SK-N-DZ (cell line): ENCODE results near the gene ARHGAP5.
"Not testable (repeated sequence)": the region's sequence is repeated elsewhere in the genome, so short reads cannot be mapped to it uniquely, and the experiment has no call there.

Experiments
- DNase-seq: peaks from one replicate; pipeline ENCODE4 v3.0.0-alpha.2; 2015; ENCODE audit warnings: low spot score

ARHGAP5 gene

DNA sequence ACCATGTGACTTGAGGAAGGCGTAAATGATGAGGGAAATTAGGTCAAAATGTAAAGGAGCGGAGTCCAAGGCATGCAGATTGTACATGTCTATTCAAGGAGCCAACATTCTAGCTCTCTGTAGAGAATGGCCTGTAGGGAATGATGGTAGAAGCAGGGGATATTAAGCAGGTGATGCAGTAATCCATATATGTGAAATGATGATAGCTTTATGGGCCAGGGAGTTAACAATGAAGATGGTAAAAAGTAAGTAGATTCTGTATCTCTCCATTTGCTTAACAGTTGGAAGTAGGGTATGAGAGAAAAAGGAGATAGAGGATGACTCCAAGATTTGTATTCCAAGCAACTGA lies 33.4 kb downstream of the ARHGAP5 start:
- no peak for DNase-seq

DNA sequence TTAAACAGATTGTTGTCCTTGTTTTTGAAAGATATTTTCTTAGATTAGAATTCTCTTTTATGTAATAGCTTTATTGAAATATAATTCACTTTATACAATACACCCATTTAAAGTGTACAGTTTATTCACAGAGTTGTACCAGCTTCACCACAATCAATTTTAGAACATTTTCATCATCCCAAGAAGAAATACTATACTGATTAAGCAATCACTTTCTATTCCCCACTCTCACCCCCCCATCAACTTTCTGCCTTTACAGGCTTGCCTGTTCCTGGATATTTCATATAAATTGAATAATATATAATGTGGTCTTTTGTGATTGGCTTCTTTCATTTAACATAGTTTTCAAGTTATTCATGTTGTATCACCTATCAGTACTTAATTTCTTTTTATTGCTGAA lies 44.4 kb downstream of the ARHGAP5 start:
- no peak for DNase-seq

DNA sequence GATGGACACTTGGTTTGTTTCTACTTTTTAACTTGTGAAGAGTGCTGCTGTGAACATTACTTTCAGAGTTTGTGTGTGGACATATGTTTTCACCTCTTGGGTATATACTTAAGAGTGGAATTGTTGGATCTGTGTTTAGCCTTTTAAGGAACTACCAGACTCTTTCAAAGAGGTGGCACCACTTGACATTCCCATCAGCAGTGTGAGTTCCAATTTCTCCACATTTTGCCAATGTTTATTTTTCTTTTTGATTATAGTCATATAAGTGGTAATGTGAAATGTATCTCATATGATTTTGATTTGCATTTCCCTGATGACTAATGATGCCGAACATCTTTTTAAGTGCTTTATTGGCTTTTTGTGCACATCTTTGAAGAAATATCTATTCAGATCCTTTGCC lies 44.8 kb downstream of the ARHGAP5 start:
- DNase-seq: no peak

DNA sequence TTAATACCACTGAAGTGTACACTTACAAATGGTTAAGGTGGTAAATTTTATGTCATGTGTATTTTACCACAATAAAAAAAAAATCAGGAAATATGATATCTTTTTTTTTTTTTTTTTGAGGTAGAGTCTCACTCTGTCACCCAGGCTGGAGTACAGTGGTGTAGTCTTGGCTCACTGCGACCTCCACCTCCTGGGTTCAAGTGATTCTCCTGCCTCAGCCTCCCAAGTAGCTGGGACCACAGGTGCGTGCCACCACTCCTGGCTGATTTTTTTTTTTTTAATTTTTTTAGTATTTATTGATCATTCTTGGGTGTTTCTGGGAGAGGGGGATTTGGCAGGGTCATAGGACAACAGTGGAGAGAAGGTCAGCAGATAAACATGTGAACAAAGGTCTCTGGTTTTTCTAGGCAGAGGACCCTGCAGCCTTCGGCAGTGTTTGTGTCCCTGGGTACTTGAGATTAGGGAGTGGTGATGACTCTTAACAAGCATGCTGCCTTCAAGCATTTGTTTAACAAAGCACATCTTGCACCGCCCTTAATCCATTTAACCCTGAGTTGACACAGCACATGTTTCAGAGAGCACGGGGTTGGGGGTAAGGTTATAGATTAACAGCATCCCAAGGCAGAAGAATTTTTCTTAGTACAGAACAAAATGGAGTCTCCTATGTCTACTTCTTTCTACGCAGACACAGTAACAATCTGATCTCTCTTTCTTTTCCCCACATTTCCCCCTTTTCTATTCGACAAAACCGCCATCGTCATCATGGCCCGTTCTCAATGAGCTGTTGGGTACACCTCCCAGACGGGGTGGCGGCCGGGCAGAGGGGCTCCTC lies 50.0 kb downstream of the ARHGAP5 start:
- DNase-seq: not testable (repeated sequence)

DNA sequence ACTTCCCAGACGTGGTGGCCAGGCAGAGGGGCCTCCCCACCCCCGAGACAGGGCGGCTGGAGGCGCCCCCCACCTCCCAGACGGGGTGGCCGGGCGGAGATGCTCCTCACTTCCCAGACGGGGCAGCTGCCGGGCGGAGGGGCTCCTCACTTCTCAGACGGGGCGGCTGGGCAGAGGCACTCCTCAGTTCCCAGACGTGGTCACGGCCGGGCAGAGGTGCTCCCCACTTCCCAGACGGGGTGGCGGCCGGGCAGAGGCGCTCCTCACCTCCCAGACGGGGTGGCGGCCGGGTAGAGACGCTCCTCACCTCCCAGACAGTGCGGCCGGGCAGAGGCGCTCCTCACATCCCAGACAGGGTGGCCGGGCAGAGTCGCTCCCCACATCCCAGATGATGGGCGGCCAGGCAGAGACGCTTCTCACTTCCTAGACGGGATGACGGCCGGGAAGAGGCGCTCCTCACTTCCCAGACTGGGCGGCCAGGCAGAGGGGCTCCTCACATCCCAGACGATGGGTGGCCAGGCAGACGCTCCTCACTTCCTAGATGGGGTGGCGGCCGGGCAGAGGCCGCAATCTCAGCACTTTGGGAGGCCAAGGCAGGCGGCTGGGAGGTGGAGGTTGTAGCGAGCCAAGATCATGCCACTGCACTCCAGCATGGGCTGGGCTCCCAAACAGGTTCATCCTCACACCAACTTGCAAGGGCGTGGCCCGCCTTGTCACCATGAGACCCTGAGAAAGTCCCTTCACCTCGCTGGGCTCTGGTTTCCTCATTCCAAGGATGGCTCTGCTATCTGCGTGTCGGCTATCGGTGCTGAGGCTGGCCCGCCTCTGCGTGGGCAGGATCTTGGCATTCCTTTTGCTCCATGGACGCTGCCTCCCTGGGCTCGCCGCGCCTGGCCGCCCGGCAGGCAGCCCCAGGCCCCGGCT lies 50.9 kb downstream of the ARHGAP5 start:
- DNase-seq: not testable (repeated sequence)

DNA sequence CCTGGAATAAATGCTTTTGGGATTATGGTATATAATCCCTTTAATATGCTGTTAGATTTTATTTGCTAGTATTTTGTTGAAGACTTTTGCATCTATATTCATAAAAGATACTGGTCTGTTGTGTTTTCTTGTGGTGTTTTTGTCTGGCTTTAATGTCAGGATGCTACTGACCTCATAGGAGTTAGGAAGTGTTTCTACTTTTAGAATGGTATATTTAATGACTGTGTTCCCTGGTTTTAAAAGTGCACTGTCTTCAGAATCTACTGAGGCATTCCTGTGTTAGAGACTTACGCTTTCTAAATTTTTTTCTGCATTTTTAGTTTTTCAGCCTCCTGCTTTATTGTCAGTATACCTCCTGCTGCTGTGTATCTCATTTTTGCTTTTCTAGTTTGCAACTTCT lies 51.6 kb downstream of the ARHGAP5 start:
- DNase-seq: no peak

DNA sequence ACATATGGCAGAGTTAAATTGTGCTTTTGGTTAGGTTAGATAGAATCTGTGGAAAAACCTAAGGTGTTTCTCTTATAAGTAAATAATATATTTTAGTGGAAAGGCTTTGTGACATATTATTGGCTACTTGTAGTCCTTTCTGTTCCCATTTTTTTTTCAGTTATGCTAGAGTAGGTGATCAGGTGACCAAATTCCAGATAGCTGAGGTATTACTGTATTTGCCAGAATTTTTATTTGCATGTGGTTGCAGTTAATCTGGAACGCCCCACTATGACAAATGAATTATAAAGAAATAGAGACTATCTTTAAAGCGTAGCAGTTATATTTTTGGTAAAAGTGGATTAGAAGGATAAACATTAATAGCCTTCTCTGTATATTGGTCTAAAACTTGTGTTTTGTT lies 52.0 kb downstream of the ARHGAP5 start:
- DNase-seq: no peak

DNA sequence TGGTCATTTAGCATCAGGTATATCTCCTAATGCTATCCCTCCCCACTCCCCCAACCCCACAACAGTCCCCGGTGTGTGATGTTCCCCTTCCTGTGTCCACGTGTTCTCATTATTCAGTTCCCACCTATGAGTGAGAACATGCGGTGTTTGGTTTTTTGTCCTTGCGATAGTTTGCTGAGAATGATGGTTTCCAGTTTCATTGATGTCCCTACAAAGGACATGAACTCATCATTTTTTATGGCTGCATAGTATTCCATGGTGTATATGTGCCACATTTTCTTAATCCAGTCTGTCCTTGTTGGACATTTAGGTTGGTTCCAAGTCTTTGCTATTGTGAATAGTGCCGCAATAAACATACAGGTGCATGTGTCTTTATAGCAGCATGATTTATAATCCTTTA lies 54.6 kb downstream of the ARHGAP5 start:
- DNase-seq: not testable (repeated sequence)

DNA sequence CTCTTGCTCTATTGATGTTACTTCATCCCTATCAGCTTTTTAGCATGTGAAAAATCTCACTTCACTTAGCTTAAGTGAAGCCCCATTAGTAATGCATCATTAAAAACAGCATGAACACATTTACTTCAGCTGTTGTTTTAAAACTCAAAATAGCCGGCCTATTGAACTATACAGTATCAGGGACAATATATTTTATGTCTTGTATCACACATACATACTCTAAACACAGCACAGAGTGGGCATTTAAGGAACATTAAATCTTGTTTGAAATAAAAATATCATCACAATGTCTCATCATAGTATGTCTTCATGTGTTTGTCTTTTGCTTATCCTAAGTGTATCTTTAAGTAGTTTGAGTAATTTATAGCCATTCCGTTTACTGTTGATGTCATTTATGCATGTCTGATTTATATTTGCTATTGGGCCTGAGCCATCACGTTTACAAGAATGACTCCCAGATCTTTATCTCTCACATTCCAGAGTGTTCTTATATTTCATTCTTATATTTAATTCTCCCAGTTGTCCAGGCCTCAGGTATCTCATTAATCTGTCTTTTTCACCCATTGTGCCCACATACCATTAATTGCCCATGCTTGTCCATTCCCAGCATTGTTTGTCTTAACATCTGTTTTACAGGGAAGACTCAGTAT lies 57.5 kb downstream of the ARHGAP5 start:
- peak; percentile 3 for DNase-seq

DNA sequence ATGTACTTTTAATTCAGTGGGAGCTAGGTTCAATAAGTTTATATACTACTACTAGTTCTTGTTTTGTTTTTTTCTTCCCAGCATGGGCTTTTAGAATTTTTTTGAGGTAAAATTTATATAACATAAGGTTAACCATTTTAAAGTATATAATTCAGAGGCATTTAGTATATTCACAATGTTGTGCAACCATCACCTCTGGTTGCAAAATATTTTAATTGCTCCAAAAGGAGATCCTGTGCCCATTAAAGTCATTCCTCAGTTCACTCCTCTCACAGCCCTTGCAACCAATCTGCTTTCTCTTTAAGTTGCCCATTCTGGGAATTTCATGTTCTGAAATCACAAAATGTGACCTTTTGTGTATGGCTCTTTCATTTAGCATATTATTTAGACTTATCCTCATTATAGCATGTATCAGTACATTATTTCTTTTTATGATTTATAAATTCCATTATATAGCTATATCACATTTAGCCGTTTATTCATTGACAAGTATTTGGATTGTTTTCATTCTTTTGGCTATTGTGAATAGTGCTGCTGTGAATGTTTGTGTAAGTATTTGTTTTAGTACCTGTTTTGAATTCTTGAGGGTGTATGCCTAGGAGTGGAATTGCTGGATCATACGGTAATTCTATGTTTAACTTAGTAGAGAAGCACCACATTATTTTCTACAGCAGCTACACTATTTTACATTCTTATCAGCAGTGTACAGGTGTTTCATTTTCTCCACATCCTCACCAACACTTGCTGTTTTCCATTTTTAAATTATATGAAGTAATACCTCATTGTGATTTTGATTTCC lies 59.1 kb downstream of the ARHGAP5 start:
- no peak for DNase-seq

DNA sequence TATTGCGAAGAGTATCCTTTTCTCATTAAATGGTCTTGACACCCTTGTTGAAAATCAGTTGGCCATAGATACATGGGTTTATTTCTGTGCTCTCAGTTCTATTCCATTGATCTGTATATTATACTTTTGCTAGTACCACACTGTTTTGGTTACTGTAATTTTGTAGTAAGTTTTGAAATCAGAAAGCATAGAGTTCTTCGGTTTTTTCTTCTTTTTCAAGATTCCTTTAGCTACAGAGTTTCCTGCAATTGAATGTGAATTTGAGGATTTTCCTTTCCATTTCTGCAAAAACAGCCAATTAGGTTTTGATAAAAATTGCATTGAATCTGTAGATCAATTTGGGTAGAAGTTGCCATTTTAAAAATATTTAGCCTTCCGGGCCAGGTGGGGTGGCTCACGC lies 60.2 kb downstream of the ARHGAP5 start:
- DNase-seq: no peak

DNA sequence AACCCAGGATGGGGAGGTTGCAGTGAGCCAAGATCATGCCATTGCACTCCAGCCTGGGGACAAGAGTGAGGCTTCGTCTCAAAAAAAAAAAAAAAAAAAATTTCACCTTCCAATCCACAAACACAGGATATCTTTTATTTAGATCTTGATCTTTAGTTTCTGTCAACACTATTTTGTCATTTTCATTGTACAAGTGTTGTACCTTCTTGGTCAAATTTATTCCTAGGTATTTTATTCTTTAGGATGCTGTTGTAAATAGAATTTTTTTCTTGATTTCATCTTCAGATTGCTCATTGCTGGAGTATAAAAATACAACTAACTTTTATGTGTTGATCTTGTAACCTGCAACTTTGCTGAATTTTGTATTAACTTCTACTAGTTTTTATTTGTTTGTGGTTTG lies 60.8 kb downstream of the ARHGAP5 start:
- DNase-seq: no peak

DNA sequence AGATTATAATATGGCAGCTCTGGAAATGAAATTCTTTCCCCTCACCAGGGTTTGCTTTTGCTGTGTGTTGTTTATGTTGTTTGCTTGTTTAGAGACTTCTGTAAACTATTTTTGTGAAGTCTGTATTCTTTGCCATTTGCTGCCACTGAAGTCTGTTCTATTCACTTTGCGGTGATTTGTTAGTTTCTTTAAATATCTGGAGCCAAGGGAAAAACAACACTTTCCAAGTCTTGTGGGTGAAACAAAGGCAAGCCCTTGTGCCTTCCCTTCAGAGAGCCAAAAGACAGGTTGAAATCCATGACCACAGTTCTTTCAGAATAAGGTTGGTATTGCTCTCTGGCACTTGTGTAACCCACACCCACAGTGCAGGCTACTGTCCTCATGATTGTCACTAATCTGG lies 65.2 kb downstream of the ARHGAP5 start:
- no peak for DNase-seq

DNA sequence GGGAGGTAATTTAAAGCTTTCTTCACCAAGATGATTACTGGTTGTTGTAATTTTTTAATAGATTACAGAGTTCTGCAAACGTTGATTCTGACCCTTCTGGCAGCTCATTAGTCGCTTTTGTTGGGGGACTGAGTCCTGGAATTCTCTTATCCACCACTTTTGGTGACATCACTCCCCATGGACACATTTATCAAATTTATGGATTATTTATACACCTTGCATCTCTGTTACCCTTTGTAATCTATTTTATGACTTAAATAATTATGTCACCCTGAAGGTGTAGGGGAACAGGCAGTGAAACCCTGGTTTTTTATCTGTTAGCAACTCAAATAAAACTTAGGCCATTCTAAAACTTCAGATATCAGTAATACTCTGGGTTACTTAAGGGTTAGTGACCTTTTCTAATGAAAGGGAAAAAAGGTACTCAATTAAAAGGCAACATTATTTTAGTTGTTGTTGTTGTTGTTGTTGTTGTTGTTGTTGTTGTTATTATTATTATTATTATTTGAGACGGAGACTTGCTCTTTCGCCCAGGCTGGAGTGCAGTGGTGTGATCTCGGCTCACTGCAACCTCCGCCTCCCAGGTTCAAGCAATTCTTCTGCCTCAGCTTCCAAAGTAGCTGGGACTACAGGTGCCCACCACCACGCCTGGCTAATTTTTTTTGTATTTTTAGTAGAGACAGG lies 65.8 kb downstream of the ARHGAP5 start:
- no peak for DNase-seq

DNA sequence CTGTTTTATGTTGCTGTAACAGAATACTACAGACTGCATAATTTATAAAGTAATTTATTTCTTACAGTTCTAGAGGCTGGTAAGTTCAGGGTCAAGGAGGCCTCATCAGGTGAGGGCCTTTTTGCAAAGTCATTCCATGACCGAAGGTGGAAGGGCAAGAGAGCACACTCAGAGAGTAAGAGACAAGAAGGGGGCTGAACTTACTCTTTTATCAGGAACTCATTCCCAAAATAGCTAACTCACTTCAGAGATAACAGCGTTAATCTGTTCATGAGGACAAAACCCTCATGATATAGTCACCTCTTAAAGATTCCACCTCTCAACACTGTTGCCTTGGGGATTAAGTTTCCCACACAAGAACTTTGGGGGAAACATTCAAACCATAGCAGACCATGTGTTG lies 73.3 kb downstream of the ARHGAP5 start:
- DNase-seq: no peak

DNA sequence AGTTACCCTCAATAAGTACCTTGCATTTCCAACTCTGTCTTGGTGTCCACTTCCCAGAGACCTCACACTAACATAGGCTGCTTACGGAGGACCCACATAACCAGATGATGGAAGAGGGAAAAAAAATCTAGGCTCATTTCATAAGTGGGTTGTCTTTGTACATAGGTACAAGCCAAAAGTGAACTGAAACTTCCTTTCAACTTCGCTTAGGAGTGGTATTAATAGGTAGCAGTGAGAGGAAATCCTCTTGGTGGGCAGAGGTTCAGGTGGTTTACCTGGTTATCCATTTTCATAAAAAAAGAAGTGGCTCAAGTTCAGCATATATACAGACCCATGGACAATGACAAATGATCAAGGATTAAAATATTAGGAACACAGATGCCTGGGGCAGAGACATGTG lies 88.9 kb downstream of the ARHGAP5 start:
- DNase-seq: no peak

DNA sequence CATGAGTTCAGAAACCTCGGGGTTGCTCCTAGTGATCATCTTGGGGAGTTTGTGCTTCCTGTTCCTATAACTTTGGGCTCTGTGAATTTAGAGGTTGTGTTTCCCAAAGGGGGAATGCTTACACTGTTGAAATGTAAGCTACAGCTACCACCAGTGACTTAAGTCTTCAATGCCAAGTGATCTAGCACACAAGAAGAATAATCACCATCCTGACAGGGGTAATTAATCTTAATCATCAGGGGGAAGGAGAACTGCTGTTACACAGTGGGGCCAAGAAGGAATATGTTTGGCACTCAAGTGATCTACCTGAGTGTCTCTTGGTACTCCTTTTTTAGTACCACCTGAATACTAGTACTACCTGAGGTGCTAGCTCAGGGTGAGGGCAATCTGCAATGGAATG lies 89.8 kb downstream of the ARHGAP5 start:
- DNase-seq: no peak

DNA sequence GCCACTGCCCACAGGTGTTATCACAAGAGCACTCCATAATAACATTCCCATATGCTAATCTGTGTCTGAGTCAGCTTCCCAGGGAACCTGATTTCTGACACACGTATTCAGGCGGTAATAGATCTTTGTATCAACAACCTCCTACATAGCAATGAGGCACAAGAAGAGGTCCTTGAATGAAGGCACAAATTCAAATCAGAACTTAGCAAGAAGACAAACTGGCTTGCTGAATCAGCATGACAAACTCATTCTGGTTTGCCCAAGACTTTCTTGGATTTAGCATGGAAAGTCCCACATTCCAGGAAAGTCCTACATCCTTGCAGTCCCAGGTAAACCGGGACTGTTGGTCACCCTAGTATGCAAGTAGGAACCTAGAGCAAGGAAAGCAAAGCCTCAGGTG lies 90.8 kb downstream of the ARHGAP5 start:
- DNase-seq: no peak

DNA sequence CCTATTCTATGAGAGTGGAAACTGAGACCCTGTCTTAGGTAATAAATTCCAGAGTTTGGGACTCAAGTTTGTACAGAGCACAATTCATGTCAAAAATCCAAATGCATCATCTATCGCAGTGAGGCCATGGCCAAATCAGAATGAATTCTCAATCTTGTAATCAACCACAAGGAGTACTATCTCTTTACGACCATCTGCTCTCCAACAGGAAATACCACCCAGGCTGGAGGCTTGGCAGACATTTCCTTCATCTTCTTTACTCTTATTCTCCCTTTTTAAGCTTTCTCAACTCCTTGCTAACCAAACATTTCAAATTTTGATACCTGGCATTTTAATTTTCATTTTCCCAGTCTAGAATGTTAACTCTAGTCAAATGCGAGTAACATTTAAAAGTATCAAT lies 92.1 kb downstream of the ARHGAP5 start:
- no peak for DNase-seq

DNA sequence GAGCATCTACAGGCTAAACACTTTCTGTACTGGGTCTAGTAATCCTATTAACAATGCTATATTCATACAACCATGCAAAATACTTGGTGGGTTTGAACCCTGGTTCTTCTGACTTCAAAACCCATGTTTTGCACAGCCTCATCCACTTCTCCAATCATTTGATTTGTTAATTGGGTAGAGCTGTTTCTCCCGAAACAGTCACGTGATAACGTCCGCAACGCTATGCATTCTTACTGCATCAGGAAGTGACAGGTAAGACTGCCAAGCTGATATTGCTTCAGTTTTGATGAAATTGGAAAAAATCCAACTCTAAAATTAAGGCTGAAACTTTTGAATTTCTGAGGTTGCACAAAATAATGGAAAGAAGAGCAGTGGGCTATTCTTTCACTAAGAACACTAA lies 94.4 kb downstream of the ARHGAP5 start:
- DNase-seq: no peak
